ENCODE data around the gene ROCK2.

DNA sequence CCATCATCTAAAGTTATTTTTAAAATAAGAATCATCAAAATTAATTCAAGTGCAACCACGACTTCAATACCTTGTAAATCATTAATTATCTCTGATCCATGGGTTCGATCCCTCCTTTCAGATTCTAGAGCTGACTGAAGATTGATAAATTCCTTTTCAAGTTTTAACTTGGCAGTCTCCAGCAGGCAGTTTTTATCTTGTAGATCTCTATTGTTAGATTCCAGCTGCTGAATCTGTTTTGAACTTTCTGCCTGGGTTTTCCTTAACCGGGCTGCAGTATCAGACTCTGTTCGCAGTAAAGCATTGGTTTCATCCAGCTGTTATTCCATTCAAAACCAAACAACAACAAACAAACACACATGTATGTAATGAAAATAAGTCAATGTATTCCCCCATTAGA lies 129.7 kb downstream of the ROCK2 start:
- TF ChIP-seq EZH2 (IDR thresholded peaks at IDR 0.05; ENCODE audit: insufficient read depth, low read length), result no peak
- TF ChIP-seq, protein P1, sequence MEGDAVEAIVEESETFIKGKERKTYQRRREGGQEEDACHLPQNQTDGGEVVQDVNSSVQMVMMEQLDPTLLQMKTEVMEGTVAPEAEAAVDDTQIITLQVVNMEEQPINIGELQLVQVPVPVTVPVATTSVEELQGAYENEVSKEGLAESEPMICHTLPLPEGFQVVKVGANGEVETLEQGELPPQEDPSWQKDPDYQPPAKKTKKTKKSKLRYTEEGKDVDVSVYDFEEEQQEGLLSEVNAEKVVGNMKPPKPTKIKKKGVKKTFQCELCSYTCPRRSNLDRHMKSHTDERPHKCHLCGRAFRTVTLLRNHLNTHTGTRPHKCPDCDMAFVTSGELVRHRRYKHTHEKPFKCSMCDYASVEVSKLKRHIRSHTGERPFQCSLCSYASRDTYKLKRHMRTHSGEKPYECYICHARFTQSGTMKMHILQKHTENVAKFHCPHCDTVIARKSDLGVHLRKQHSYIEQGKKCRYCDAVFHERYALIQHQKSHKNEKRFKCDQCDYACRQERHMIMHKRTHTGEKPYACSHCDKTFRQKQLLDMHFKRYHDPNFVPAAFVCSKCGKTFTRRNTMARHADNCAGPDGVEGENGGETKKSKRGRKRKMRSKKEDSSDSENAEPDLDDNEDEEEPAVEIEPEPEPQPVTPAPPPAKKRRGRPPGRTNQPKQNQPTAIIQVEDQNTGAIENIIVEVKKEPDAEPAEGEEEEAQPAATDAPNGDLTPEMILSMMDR (IDR thresholded peaks at IDR 0.05; ENCODE audit: insufficient read depth, low read depth, low read length), result no peak
